Esophagus muscularis mucosa (tissue), 4 donors: ENCODE results near the gene BRD3OS. TPM values are rescaled to one million over a fixed set of nuclear protein-coding genes. Genes with fewer than 3 reads are reported as not detected.

Source experiments
- DNase-seq: peaks from one replicate; pipeline ENCODE4 v3.0.0-alpha.2; 2017; ENCODE audit errors: extremely low spot score
- H3K27ac ChIP-seq, 4 donors: fragments of 200-600 bp; sonication (generic); replicated peaks in 1 of 4; 1 replicate in 3 of 4; 2 replicates in 1 of 4; pipeline ENCODE4 v1.5.1; 2016 to 2019; ENCODE audit warnings: mild to moderate bottlenecking in 1 of 4
- H3K27me3 ChIP-seq, 4 donors: fragments of 200-600 bp; sonication (generic); one replicate each; pipeline versions ENCODE4 v1.5.1 to v1.6.0; 2016 to 2019
- H3K36me3 ChIP-seq, 4 donors: fragments of 200-600 bp; sonication (generic); one replicate each; pipeline ENCODE4 v1.5.1; 2016 to 2019
- H3K4me1 ChIP-seq, 4 donors: fragments of 200-600 bp; sonication (generic); one replicate each; pipeline ENCODE4 v1.5.1; 2016 to 2019
- H3K4me3 ChIP-seq, 4 donors: fragments of 200-600 bp; sonication (generic); 1 replicate in 2 of 4; 2 replicates in 2 of 4; pipeline ENCODE4 v1.5.1; 2016 to 2019; ENCODE audit warnings: mild to moderate bottlenecking in 4 of 4, moderate library complexity in 1 of 4
- H3K9me3 ChIP-seq, 4 donors: fragments of 200-600 bp; sonication (generic); 1 replicate in 3 of 4; 2 replicates in 1 of 4; pipeline ENCODE4 v1.5.1; 2016 to 2019
- CTCF ChIP-seq, 3 experiments: fragments of 200-600 bp in 2 of 3; fragments of 450-650 bp in 1 of 3; sonication (generic) in 2 of 3; IDR thresholded peaks; one replicate each; pipeline ENCODE4 v1.5.1; 2017 to 2019; ENCODE audit warnings: antibody characterized with exemption in 3 of 3, mild to moderate bottlenecking in 2 of 3, moderate library complexity in 1 of 3
- EP300 ChIP-seq: sonication (generic); formaldehyde crosslinking; IDR thresholded peaks from one replicate; pipeline ENCODE4 v1.6.1; 2017; ENCODE audit warnings: antibody characterized with exemption
- POLR2A ChIP-seq: fragments of 450-650 bp; IDR thresholded peaks from one replicate; pipeline ENCODE4 v1.6.1; 2017; ENCODE audit warnings: antibody characterized with exemption, moderate library complexity, mild to moderate bottlenecking, low read depth
- POLR2AphosphoS5 ChIP-seq, 2 donors: sonication (generic); formaldehyde crosslinking; IDR thresholded peaks; one replicate each; pipeline ENCODE4 v1.6.1; 2017; ENCODE audit warnings: antibody characterized with exemption in 2 of 2
- WGBS: methylation state at CpG from one replicate; pipeline ENCODE4 v1.1.5; 2018; 5-methylcytosine and 5-hydroxymethylcytosine counted together
- intact Hi-C: fragments of 100-400 bp; cut with DNase I; formaldehyde crosslinking; loops from one replicate; pipeline ENCODE4 v1.15.1; 2023
- total RNA-seq, 4 donors: library from RNA; depleted of rRNA; stranded (reverse); fragments of >200 nt; gene quantifications; one replicate each; pipeline versions ENCODE4 v1.1.0 to v1.2.1, GENCODE V29; 2016

BRD3OS gene
- total RNA-seq, 4 donors from 2014 or later: 13.4 to 33.4 (median 21.7) TPM

GRCh38 chr9:134060546-134060945 lies 35.3 kb downstream of the BRD3OS start:
- TF ChIP-seq CTCF (IDR thresholded peaks at IDR 0.05) (no peak), POLR2A (no peak), EP300 (no peak), POLR2AphosphoS5 (IDR thresholded peaks at IDR 0.05) (no peak)
- Histone ChIP-seq H3K27ac (no peak overlapping the region), H3K27me3 (no peaks in the 10 kb centered on the region), H3K36me3 (no peaks in the 10 kb centered on the region), H3K4me3 (no peak overlapping the region), H3K9me3 (no peaks in the 10 kb centered on the region), H3K4me1 (peaks cover 72 to 100% (median 100%) of the 10 kb centered on the region in 4 donors)
- intact Hi-C loops: no loop called here
- WGBS: 80% methylated on average over 3 of the region's 4 CpGs
- no peak for DNase-seq

GRCh38 chr9:134061019-134061687 lies 35.9 kb downstream of the BRD3OS start:
- WGBS: 68% methylated on average over 2 of the region's 4 CpGs
- Histone ChIP-seq H3K4me1 (peaks cover 72 to 100% (median 100%) of the 10 kb centered on the region in 4 donors), H3K27me3 (no peaks in the 10 kb centered on the region), H3K27ac (no peak overlapping the region), H3K4me3 (no peak overlapping the region), H3K9me3 (no peaks in the 10 kb centered on the region), H3K36me3 (no peaks in the 10 kb centered on the region)
- no peak for TF ChIP-seq POLR2AphosphoS5 (IDR thresholded peaks at IDR 0.05)
- TF ChIP-seq POLR2A: no peak
- no peak for TF ChIP-seq CTCF (IDR thresholded peaks at IDR 0.05)
- no peak for TF ChIP-seq EP300
- intact Hi-C loops: no loop called here
- DNase-seq: no peak

GRCh38 chr9:134061688-134062371 lies 36.5 kb downstream of the BRD3OS start:
- no peak for TF ChIP-seq CTCF (IDR thresholded peaks at IDR 0.05)
- no peak for TF ChIP-seq POLR2A
- no peak for TF ChIP-seq POLR2AphosphoS5 (IDR thresholded peaks at IDR 0.05)
- no peak for TF ChIP-seq EP300
- no peak for DNase-seq
- 57% methylated on average over 6 of the region's 22 CpGs for WGBS
- no peaks in the 10 kb centered on the region for H3K36me3 ChIP-seq
- H3K27ac ChIP-seq: no peak overlapping the region
- H3K27me3 ChIP-seq: no peaks in the 10 kb centered on the region
- peaks cover 68 to 100% (median 100%) of the 10 kb centered on the region in 4 donors for H3K4me1 ChIP-seq
- H3K4me3 ChIP-seq: peak overlapping the region in 1 of 4 donors; percentile 7
- no peaks in the 10 kb centered on the region for H3K9me3 ChIP-seq
- intact Hi-C loops: no loop called here

- H3K27ac ChIP-seq: no peak overlapping the region
- H3K9me3 ChIP-seq: no peaks in the 10 kb centered on the region
- no peak for DNase-seq
- intact Hi-C loops: no loop called here
- H3K4me1 ChIP-seq: peaks cover 62 to 95% (median 93%) of the 10 kb centered on the region in 4 donors
- 77% methylated on average over 20 of the region's 22 CpGs for WGBS
- no peak overlapping the region for H3K4me3 ChIP-seq
- no peaks in the 10 kb centered on the region for H3K36me3 ChIP-seq
- no peaks in the 10 kb centered on the region for H3K27me3 ChIP-seq
- no peak for TF ChIP-seq CTCF (IDR thresholded peaks at IDR 0.05)
- no peak for TF ChIP-seq POLR2A
- TF ChIP-seq POLR2AphosphoS5 (IDR thresholded peaks at IDR 0.05): no peak
- TF ChIP-seq EP300: no peak
These were observed 37.3 kb downstream of the BRD3OS start for GRCh38 chr9:134062461-134063087.
